ENCODE measurements around the gene ATP10A. TPM values are rescaled to one million over a fixed set of nuclear protein-coding genes. Genes with fewer than 3 reads are reported as not detected.

Gene ATP10A
- polyA plus RNA-seq, 3 donors: 0.71 to 3.9 (median 0.92) TPM

DNA sequence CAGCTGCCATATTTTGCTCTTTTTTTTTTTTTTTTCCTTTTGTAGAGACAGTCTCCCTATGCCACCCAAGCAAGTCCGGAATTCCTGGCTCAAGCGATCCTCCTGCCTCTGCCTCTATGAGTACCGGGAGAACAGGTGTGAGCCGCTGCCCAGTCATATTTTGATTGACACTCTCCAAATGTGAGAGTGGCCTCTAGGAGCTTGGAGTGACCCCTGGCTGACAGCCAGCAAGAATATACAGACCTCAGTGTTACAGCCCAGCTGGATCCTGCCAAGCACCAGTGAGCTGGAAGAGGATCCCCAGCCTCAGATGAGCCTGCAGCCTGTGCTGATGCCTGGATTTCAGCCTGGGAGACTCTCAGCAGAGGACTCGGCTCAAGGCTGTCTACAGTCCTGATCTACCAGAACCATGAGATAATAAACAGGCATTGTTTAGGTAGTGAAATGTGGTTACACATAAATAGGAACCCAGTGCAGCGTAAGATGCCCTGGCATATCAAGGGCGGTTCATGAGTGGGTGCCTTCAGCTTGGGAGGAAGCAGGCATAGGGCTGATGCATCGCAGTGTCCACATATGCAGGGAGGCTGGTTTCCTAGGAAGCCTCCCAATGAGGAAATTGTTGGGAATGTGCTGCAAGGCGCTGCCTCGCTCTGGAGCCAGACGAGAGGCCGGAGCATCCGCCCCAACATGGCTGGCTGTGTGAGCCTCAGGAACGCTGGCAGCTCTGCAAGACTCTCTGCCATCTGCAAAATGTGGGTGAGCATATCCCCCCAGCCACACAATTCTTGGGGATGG, 38.9 kb upstream of the ATP10A start:
- Histone ChIP-seq H3K27ac (ENCODE audit: low read depth in 1 of 2, low read length in 2 of 2) (no peak overlapping the region), H3K36me3 (replicated peaks in 1 of 2; ENCODE audit: control insufficient read depth in 1 of 2, insufficient read depth in 2 of 2, low read length in 2 of 2) (no peaks in the 10 kb centered on the region), H3K4me3 (replicated peaks in 1 of 3; ENCODE audit: low read depth in 2 of 3, low read length in 3 of 3) (no peak overlapping the region), H2AFZ (ENCODE audit: insufficient read depth, low read depth, low read length, poor library complexity, severe bottlenecking) (no peak overlapping the region), H3K4me2 (replicated peaks; ENCODE audit: extremely low read depth, low read length, poor library complexity, severe bottlenecking) (no peak overlapping the region), H3K4me1 (ENCODE audit: control insufficient read depth in 1 of 2, insufficient read depth in 2 of 2, low read length in 2 of 2) (no peaks in the 10 kb centered on the region), H3K79me2 (ENCODE audit: insufficient read depth, low read length) (no peaks in the 10 kb centered on the region), H3K9me3 (replicated peaks in 1 of 2; ENCODE audit: control insufficient read depth in 1 of 2, insufficient read depth in 1 of 2, low read length in 2 of 2) (no peaks in the 10 kb centered on the region), H3K27me3 (ENCODE audit: control insufficient read depth in 2 of 2, insufficient read depth in 2 of 2, low read length in 2 of 2) (no peaks in the 10 kb centered on the region), H4K20me1 (ENCODE audit: insufficient read depth, low read length) (no peaks in the 10 kb centered on the region), H3K9ac (ENCODE audit: insufficient read depth, low read length, poor library complexity, severe bottlenecking) (no peak overlapping the region)
- 97% methylated on average over 5 of the region's 14 CpGs for WGBS (ENCODE audit: insufficient coverage)
- Mint-ChIP-seq H3K4me1 (peaks cover 9% of the 10 kb centered on the region), H3K9me3 (peaks cover 0 to 6% (median 0%) of the 10 kb centered on the region in 7 donors), H3K4me3 (no peak overlapping the region), H3K27ac (peak overlapping the region in 1 of 7 donors; percentile 46), H3K36me3 (no peaks in the 10 kb centered on the region), H3K27me3 (ENCODE audit: low read depth in 3 of 3) (peaks cover 2 to 3% (median 2%) of the 10 kb centered on the region in 3 donors)
- intact Hi-C loops (cut with micrococcal nuclease): no loop called here
- TF ChIP-seq, protein P1, sequence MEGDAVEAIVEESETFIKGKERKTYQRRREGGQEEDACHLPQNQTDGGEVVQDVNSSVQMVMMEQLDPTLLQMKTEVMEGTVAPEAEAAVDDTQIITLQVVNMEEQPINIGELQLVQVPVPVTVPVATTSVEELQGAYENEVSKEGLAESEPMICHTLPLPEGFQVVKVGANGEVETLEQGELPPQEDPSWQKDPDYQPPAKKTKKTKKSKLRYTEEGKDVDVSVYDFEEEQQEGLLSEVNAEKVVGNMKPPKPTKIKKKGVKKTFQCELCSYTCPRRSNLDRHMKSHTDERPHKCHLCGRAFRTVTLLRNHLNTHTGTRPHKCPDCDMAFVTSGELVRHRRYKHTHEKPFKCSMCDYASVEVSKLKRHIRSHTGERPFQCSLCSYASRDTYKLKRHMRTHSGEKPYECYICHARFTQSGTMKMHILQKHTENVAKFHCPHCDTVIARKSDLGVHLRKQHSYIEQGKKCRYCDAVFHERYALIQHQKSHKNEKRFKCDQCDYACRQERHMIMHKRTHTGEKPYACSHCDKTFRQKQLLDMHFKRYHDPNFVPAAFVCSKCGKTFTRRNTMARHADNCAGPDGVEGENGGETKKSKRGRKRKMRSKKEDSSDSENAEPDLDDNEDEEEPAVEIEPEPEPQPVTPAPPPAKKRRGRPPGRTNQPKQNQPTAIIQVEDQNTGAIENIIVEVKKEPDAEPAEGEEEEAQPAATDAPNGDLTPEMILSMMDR (IDR thresholded peaks at IDR 0.05): no peak
- DNase-seq: no peak

DNA sequence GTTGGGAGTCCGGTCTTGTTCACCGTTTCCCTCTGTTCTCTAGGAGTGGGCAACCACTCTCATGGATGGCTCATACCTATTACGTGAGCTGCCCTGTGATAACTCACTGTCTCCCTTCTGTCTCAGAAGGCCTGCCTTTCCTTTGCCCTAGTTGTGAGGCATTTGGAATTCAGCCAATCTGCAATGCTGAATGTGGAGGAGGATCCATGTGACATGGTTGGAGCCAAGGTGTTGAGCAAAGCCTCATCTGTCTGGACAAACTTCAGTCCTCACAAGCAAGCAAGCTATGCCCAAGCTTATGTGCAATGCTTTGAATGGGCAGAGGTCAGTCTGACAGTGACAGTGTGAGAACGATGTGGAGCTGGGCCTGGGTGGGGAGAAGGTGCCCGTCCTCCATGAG, 37.8 kb upstream of the ATP10A start:
- Histone ChIP-seq H3K27me3 (ENCODE audit: control insufficient read depth in 2 of 2, insufficient read depth in 2 of 2, low read length in 2 of 2) (no peaks in the 10 kb centered on the region), H2AFZ (ENCODE audit: insufficient read depth, low read depth, low read length, poor library complexity, severe bottlenecking) (no peak overlapping the region), H4K20me1 (ENCODE audit: insufficient read depth, low read length) (no peaks in the 10 kb centered on the region), H3K4me1 (ENCODE audit: control insufficient read depth in 1 of 2, insufficient read depth in 2 of 2, low read length in 2 of 2) (no peaks in the 10 kb centered on the region), H3K9ac (ENCODE audit: insufficient read depth, low read length, poor library complexity, severe bottlenecking) (no peak overlapping the region), H3K9me3 (replicated peaks in 1 of 2; ENCODE audit: control insufficient read depth in 1 of 2, insufficient read depth in 1 of 2, low read length in 2 of 2) (no peaks in the 10 kb centered on the region), H3K4me3 (replicated peaks in 1 of 3; ENCODE audit: low read depth in 2 of 3, low read length in 3 of 3) (no peak overlapping the region), H3K27ac (ENCODE audit: low read depth in 1 of 2, low read length in 2 of 2) (no peak overlapping the region), H3K36me3 (replicated peaks in 1 of 2; ENCODE audit: control insufficient read depth in 1 of 2, insufficient read depth in 2 of 2, low read length in 2 of 2) (no peaks in the 10 kb centered on the region), H3K4me2 (replicated peaks; ENCODE audit: extremely low read depth, low read length, poor library complexity, severe bottlenecking) (no peak overlapping the region), H3K79me2 (ENCODE audit: insufficient read depth, low read length) (no peaks in the 10 kb centered on the region)
- 96% methylated on average over 3 of the region's 5 CpGs for WGBS (ENCODE audit: insufficient coverage)
- H3K4me3 Mint-ChIP-seq: no peak overlapping the region
- TF ChIP-seq, protein P1 (IDR thresholded peaks at IDR 0.05): no peak
- no peak overlapping the region for H3K27ac Mint-ChIP-seq
- no peaks in the 10 kb centered on the region for H3K36me3 Mint-ChIP-seq
- peaks cover 2 to 3% (median 2%) of the 10 kb centered on the region in 3 donors for H3K27me3 Mint-ChIP-seq (ENCODE audit: low read depth in 3 of 3)
- peaks cover 9% of the 10 kb centered on the region for H3K4me1 Mint-ChIP-seq
- DNase-seq: no peak
- H3K9me3 Mint-ChIP-seq: peaks cover 0 to 6% (median 0%) of the 10 kb centered on the region in 7 donors
- intact Hi-C loops (cut with micrococcal nuclease): no loop called here

Data from CD14-positive monocyte (primary cell).